ENCODE results near the gene BRF1. TPM values are rescaled to one million over a fixed set of nuclear protein-coding genes. Genes with fewer than 3 reads are reported as not detected.

BRF1 gene
- total and polyA plus RNA-seq, 2 of the 13 experiments (the other 11 are each of a cell fraction or from before 2014, with no cell fraction given) = 5.1 to 11.0 TPM

GRCh38 chr14:105211086-105211757 is 89.6 kb downstream of the BRF1 start:
- Histone ChIP-seq H3K4me3 (replicated peaks in 1 of 3; ENCODE audit: insufficient read depth in 1 of 3, low read depth in 2 of 3, low read length in 3 of 3) (no peak overlapping the region), H3K9ac (ENCODE audit: insufficient read depth, low read depth, low read length) (no peak overlapping the region), H4K20me1 (ENCODE audit: insufficient read depth, low read length) (no peaks in the 10 kb centered on the region; the same call in 1 of the 2 replicates), H3K27ac (ENCODE audit: extremely low read length, insufficient read depth, low read length) (no peak overlapping the region), H3K4me1 (ENCODE audit: insufficient read depth, low read length) (no peaks in the 10 kb centered on the region), H3K36me3 (replicated peaks in 1 of 2; ENCODE audit: control insufficient read depth in 1 of 2, insufficient read depth in 2 of 2, low read length in 2 of 2) (peaks cover 8 to 10% of the 10 kb centered on the region in 2 experiments; a peak in 4 of 5 replicates), H2AFZ (ENCODE audit: low read length) (no peak overlapping the region), H3K4me2 (ENCODE audit: low read depth, low read length) (no peak overlapping the region), H3K27me3 (ENCODE audit: control insufficient read depth in 1 of 2, insufficient read depth in 2 of 2, low read length in 2 of 2) (no peaks in the 10 kb centered on the region; a peak in 1 of 5 replicates), H3K9me3 (ENCODE audit: low read length) (no peaks in the 10 kb centered on the region), H3K79me2 (ENCODE audit: insufficient read depth, low read length) (no peaks in the 10 kb centered on the region)
- FAIRE-seq = no peak
- CTCF ChIA-PET (ENCODE audit: low intra/inter-chr PET ratio, low total read pairs) = no interaction called here
- POLR2A ChIA-PET = no interaction called here
- in situ Hi-C loops (cut with HindIII; ENCODE audit: extremely low pct_ligation_motif_present, low pct_unique_long_range_greater_than_20kb) = no loop called here
- DNase-seq (ENCODE audit: low spot score) = no peak
- TF ChIP-seq MTA1 (CRISPR knock-in tag; IDR thresholded peaks at IDR 0.05; ENCODE audit: borderline replicate concordance) (0 out of 2 replicates have a peak, but pooled peaks have one; percentile 20), ZNF550 (CRISPR knock-in tag; IDR thresholded peaks at IDR 0.05; ENCODE audit: borderline replicate concordance) (no peak)
- ATAC-seq = no peak
- no TSS peak for BruUV-seq (replicated peaks)
- intact Hi-C loops (cut with micrococcal nuclease; ENCODE audit: unreplicated experiment) = no loop called here
- WGBS (ENCODE audit: low lambda C conversion rate) = 96% methylated on average over 16 of the region's 23 CpGs

GRCh38 chr14:105210266-105211025 is 90.4 kb downstream of the BRF1 start:
- ChIA-PET POLR2A (no interaction called here), CTCF (ENCODE audit: low intra/inter-chr PET ratio, low total read pairs) (no interaction called here)
- Histone ChIP-seq H4K20me1 (ENCODE audit: insufficient read depth, low read length) (no peaks in the 10 kb centered on the region; the same call in 1 of the 2 replicates), H3K27me3 (ENCODE audit: control insufficient read depth in 1 of 2, insufficient read depth in 2 of 2, low read length in 2 of 2) (no peaks in the 10 kb centered on the region; a peak in 1 of 5 replicates), H3K4me1 (ENCODE audit: insufficient read depth, low read length) (no peaks in the 10 kb centered on the region), H3K27ac (ENCODE audit: extremely low read length, insufficient read depth, low read length) (no peak overlapping the region), H3K4me2 (ENCODE audit: low read depth, low read length) (no peak overlapping the region), H2AFZ (ENCODE audit: low read length) (no peak overlapping the region), H3K4me3 (replicated peaks in 1 of 3; ENCODE audit: insufficient read depth in 1 of 3, low read depth in 2 of 3, low read length in 3 of 3) (no peak overlapping the region), H3K9me3 (ENCODE audit: low read length) (no peaks in the 10 kb centered on the region), H3K36me3 (replicated peaks in 1 of 2; ENCODE audit: control insufficient read depth in 1 of 2, insufficient read depth in 2 of 2, low read length in 2 of 2) (peaks cover 8 to 10% of the 10 kb centered on the region in 2 experiments; a peak in 3 of 5 replicates), H3K79me2 (ENCODE audit: insufficient read depth, low read length) (no peaks in the 10 kb centered on the region), H3K9ac (ENCODE audit: insufficient read depth, low read depth, low read length) (no peak overlapping the region)
- BruUV-seq (replicated peaks) = no TSS peak
- 87% methylated on average over 8 of the region's 30 CpGs for WGBS (ENCODE audit: low lambda C conversion rate)
- intact Hi-C loops (cut with micrococcal nuclease; ENCODE audit: unreplicated experiment) = no loop called here
- TF ChIP-seq ZMYM2 (CRISPR knock-in tag; IDR thresholded peaks at IDR 0.05) (no peak), RBM39 (IDR thresholded peaks at IDR 0.05; ENCODE audit: low read depth, low read length, poor library complexity, severe bottlenecking) (no peak), ZNF446 (CRISPR knock-in tag; IDR thresholded peaks at IDR 0.05) (no peak), HOXD1 (CRISPR knock-in tag; IDR thresholded peaks at IDR 0.05) (no peak), KAT8 (CRISPR knock-in tag; IDR thresholded peaks at IDR 0.05) (no peak), CBX2 (IDR thresholded peaks at IDR 0.05; ENCODE audit: low read depth, low read length) (no peak), CBX2 (CRISPR knock-in tag; IDR thresholded peaks at IDR 0.05; ENCODE audit: low read depth) (no peak), SNAI1 (CRISPR knock-in tag; IDR thresholded peaks at IDR 0.05; ENCODE audit: borderline replicate concordance) (no peak), ZSCAN31 (CRISPR knock-in tag; IDR thresholded peaks at IDR 0.05; ENCODE audit: low read depth) (no peak), RCOR2 (CRISPR knock-in tag; IDR thresholded peaks at IDR 0.05) (no peak), KLF6 (CRISPR knock-in tag; IDR thresholded peaks at IDR 0.05) (no peak), SP140L (CRISPR knock-in tag; IDR thresholded peaks at IDR 0.05; ENCODE audit: borderline replicate concordance) (no peak), ZBTB10 (CRISPR knock-in tag; IDR thresholded peaks at IDR 0.05; ENCODE audit: borderline replicate concordance) (no peak), EHMT2 (IDR thresholded peaks at IDR 0.05; ENCODE audit: borderline replicate concordance, low read depth, low read length) (no peak)
- in situ Hi-C loops (cut with HindIII; ENCODE audit: extremely low pct_ligation_motif_present, low pct_unique_long_range_greater_than_20kb) = no loop called here
- FAIRE-seq = no peak
- no peak for DNase-seq (ENCODE audit: low spot score)
- ATAC-seq = no peak

Measured in HepG2 (cell line).